GM10266 (cell line): Measurements from ENCODE around the gene CENPX.

Experiments used
- DNase-seq: peaks from one replicate; pipeline ENCODE4 v3.0.0; 2012; ENCODE audit errors: extremely low spot score
- TF ChIP-seq, protein P1 (sequence below): IDR thresholded peaks from 2 replicates; pipeline ENCODE4 v1.5.1; 2012; ENCODE audit warnings: mild to moderate bottlenecking, low read depth; ENCODE audit not compliant: control insufficient read depth, insufficient read depth; ENCODE audit errors: missing control alignments

Gene CENPX

DNA sequence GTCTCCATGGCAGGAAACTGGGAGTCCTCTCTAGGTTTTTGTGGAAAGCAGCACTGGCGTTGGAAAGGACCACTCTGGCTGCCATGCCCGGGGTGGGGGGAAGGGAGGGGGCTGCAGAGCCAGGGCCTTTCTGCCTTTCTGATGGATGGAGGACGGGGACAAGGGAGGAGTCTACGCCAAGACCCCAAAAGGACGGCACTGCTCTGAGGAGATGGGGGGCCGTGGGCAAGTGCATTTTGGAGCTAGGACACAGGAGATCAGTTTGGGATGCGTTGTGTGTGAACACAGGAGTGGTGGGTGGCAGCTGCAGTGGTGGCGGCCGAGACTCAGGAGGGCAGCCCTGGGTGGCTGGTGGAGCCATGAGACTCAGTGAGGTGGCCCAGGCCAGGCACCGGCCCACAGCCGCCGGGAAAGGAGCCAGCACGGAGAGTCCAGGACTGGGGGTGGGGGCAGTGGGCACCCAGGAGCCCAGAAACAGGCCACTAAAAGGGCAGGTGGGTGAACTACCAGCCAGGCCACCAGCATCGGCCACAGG, 2.0 kb downstream of the CENPX start:
- DNase-seq, result no peak
- TF ChIP-seq, protein P1, sequence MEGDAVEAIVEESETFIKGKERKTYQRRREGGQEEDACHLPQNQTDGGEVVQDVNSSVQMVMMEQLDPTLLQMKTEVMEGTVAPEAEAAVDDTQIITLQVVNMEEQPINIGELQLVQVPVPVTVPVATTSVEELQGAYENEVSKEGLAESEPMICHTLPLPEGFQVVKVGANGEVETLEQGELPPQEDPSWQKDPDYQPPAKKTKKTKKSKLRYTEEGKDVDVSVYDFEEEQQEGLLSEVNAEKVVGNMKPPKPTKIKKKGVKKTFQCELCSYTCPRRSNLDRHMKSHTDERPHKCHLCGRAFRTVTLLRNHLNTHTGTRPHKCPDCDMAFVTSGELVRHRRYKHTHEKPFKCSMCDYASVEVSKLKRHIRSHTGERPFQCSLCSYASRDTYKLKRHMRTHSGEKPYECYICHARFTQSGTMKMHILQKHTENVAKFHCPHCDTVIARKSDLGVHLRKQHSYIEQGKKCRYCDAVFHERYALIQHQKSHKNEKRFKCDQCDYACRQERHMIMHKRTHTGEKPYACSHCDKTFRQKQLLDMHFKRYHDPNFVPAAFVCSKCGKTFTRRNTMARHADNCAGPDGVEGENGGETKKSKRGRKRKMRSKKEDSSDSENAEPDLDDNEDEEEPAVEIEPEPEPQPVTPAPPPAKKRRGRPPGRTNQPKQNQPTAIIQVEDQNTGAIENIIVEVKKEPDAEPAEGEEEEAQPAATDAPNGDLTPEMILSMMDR, result no peak

DNA sequence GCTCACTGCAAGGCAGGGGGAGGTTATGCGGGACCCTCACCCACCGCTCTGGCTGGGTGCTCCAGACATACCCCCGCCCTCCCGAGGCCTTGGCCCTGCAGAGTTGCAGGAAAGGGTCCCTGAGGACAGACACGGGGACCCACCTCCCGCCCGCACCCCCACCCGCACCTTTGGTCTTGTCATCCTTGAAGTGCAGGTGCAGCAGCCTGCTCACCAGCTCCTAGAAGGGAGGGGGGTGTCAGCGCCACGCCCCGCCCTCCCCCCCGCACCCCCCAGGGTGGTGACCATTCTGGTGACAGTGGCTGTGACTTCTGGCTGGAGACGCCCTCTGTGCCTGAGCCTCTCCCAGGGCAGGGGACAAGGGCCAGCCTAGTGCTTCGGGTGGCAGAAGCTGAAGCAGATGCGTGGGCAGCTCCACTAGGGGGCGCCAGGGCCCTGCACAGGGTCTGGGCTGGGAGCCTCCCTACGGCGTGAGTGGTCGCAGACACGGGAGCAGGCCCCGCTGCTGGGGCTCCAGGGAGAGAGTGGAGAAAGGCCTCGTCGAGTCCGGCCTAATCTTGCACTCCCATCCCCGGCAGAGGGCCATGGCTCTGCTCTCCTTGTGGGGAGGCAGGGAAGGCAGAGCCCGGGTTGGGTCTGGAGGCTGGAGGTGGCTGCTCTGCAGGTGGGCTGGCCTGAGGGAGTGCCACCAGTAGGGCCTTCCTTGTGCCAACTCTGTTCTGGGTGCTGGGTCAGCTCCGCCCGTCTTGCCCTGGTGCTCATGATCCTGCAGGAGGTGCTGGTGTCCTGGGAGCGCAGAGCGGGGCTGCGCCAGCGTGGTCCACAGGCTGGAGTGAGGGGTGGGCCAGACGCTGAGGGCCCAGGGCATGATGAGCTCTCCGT, 2.7 kb downstream of the CENPX start:
- DNase-seq, result peak; percentile 84

DNA sequence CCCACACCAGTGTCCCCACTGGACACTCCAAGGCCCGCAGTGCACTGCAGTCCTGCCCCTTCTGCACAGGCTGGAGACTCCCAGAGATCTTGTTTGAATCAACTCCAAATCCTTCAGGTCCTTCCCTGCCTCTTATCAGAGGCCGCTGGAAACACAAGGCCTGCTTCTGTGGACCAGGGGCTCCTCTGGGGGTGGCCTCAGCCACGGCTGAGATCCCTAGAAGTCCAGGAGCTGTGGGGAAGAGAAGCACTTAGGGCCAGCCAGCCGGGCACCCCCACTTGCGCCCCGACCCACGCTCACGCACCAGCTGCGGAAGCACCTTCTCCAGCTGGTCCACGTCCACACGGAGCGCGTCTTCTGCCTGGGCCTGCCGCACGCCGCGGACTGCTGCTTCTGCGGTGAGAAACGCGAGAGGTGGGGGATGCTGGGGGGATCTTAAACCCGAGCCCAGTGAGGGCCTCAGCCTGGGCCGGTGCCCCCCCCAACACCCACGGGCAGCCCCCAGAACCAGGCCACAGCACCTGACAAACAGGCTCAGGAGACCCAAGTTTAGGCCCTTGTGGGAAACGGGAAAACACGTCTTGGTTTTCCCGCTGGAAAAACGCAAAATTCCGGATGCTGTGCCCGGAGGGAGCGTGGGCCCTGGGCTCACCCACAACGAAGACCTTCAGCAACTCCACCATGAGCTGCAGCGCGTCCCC, 3.5 kb downstream of the CENPX start:
- no peak for DNase-seq
- TF ChIP-seq, protein P1, result no peak

More for the DNA sequence above, 2.7 kb downstream of the CENPX start:
- TF ChIP-seq, protein P1, result peak; percentile 75

DNA sequence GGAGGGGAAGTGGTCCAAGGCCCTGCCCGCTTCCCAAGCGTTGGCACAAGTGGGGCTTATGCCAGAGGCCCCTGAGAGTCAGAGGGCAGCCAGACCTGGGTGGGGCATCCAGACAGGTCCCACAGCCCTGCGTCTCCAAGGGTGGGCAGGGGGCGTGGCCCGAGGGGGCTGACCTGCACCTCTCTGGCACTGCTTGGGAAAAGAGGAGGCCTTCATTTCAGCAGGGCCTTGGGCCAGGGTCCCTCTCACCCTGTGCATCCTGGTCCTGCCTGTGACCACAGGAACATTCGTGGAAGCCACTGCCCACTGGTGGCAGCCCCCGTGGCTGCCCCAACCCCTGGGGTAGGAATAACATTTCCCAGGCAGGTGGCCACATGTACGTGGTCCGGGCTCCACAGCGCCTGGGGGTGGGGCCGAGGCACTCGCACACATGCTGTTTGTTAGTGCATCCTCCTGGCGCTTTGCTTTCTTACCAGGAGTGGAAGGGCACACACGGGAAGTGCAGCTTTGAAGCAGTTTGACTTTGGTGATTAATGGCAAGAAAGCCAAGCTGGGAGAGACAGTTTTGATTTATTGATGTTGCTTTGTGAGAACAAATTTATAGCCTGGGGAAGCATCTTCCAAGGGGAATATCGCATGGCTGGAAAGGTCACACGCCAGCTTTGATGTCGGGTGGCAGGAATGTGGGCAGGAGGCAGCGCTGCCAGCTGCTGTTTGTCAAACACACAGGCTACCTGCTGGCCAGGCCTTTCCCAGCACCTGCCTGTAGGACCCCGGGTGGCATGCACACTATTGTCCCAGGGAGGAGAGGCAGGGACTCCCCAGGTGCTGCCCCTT, 4.3 kb downstream of the CENPX start:
- TF ChIP-seq, protein P1, result no peak
- DNase-seq, result no peak

DNA sequence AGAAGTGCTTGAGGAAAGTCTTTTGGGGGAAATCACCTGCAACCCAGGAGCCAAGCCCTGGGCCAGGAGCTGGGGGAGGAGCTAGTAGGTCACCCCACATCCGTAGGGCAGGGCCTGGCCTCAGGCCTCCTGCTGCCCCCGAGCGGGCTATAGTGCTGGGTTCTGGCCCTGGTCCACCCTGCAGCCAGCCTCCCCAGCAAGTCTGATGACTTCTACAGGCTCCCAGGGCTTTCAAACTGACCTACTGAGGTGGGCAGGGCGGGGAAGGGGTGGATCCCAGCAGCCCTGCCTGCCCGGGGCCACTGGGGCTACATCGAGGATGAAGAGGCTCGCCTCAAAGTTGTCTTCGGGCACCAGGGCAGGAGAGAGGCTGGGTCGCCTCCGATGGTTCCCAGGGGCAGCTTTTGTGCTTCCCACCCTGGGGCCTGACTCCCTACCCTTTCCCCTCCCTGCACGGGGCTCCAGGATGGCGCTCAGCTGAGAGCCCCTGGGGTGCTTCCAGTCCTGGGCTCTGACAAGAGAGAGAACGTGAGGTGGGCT, 5.0 kb downstream of the CENPX start:
- TF ChIP-seq, protein P1, result no peak
- DNase-seq, result no peak

DNA sequence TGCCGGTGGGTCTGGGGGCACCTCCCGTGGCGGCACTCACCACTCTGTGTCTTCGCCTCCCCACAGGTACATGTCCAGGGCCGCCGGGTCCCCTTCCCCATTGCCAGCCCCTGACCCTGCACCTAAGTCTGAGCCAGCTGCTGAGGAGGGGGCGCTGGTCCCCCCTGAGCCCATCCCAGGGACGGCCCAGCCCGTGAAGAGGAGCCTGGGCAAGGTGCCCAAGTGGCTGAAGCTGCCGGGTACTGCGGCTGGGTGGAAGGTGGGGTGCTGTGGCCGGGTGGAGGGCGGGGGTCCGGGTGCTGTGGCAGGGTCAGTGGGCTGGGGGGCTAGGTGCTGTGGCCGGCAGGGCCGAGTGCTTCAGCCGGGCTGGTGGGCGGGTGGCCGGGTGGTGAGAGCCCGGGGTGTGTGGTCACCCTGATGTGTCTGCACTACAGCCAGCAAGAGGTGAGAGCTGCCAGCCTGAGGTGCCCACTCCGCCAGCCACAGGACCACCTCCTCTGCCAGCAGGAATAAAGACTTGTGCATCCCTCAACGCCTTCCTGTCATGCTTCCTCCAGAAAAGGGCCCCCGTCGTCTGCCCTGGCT, 5.7 kb downstream of the CENPX start:
- no peak for DNase-seq
- TF ChIP-seq, protein P1, result no peak
